WTC11 (cell line): Measurements from ENCODE around the gene AVPI1. TPM values are rescaled to one million over a fixed set of nuclear protein-coding genes. Genes with fewer than 3 reads are reported as not detected.

Source experiments
- ATAC-seq: fragments of 200-7000 bp; cut with Tn5 transposase; 2 replicates; pipeline ENCODE4 v1.10.0; 2021; ENCODE audit warnings: mild to moderate bottlenecking, moderate library complexity
- CTCF ChIA-PET: fragments of 300-600 bp; sonication (Branson Sonifier 250); formaldehyde crosslinking; loops from one replicate; lab custom pipeline; 2021; ENCODE audit warnings: antibody characterized with exemption; lab: Charles Lee
- POLR2A ChIA-PET: fragments of 350-600 bp; sonication (Branson Sonifier 250); formaldehyde crosslinking; loops from one replicate; lab custom pipeline; 2021; ENCODE audit warnings: antibody characterized with exemption; lab: Charles Lee
- DNase-seq: peaks from one replicate; pipeline ENCODE4 v3.0.0; 2021; ENCODE audit warnings: low spot score
- H3K27ac Mint-ChIP-seq: 2 replicates; pipeline ENCODE4 v1.8.0; 2021; ENCODE audit warnings: mixed read lengths
- H3K27me3 Mint-ChIP-seq: 2 replicates; pipeline ENCODE4 v1.8.0; 2021; ENCODE audit warnings: low read depth, mild to moderate bottlenecking, moderate library complexity, mixed read lengths
- H3K36me3 Mint-ChIP-seq: 2 replicates; pipeline ENCODE4 v1.8.0; 2021; ENCODE audit warnings: mixed read lengths
- H3K4me1 Mint-ChIP-seq: 2 replicates; pipeline ENCODE4 v1.8.0; 2022; ENCODE audit warnings: mixed read lengths
- H3K4me3 Mint-ChIP-seq: 2 replicates; pipeline ENCODE4 v1.8.0; 2021; ENCODE audit warnings: mild to moderate bottlenecking, moderate library complexity, mixed read lengths
- H3K9me3 Mint-ChIP-seq: 2 replicates; pipeline ENCODE4 v1.8.0; 2021; ENCODE audit warnings: mixed read lengths
- AFF4 ChIP-seq: sonication (generic); formaldehyde crosslinking; IDR thresholded peaks from 2 replicates; pipeline ENCODE4 v1.8.1; 2023; ENCODE audit warnings: mild to moderate bottlenecking, missing genetic modification reagents, borderline replicate concordance
- CBFB ChIP-seq: sonication (generic); formaldehyde crosslinking; IDR thresholded peaks from 2 replicates; pipeline ENCODE4 v1.8.1; 2022; ENCODE audit warnings: mild to moderate bottlenecking, low read depth, missing genetic modification reagents
- CDX4 ChIP-seq: fragments of 250-450 bp; sonication (Bioruptor Pico); IDR thresholded peaks from 2 replicates; pipeline ENCODE4 v1.9.0; 2021; ENCODE audit warnings: moderate library complexity, mild to moderate bottlenecking, inconsistent platforms, borderline replicate concordance
- CTCF ChIP-seq: fragments of 200-600 bp; IDR thresholded peaks from 2 replicates; pipeline ENCODE4 v1.8.0; 2022; ENCODE audit warnings: antibody characterized with exemption
- ERG ChIP-seq: fragments of 250-450 bp; sonication (Bioruptor Pico); IDR thresholded peaks from 2 replicates; pipeline ENCODE4 v1.8.0; 2021; ENCODE audit warnings: mild to moderate bottlenecking
- MLX ChIP-seq: sonication (generic); formaldehyde crosslinking; IDR thresholded peaks from 2 replicates; pipeline ENCODE4 v1.8.1; 2023; ENCODE audit warnings: mild to moderate bottlenecking, missing genetic modification reagents, moderate library complexity
- OVOL2 ChIP-seq: fragments of 250-450 bp; sonication (Bioruptor Pico); IDR thresholded peaks from 2 replicates; pipeline ENCODE4 v1.9.0; 2021; ENCODE audit warnings: mild to moderate bottlenecking, borderline replicate concordance
- PREB ChIP-seq: sonication (generic); formaldehyde crosslinking; IDR thresholded peaks from 2 replicates; pipeline ENCODE4 v1.8.1; 2022; ENCODE audit warnings: mild to moderate bottlenecking, missing genetic modification reagents, moderate library complexity, borderline replicate concordance
- RORB ChIP-seq: fragments of 250-450 bp; sonication (Bioruptor Pico); IDR thresholded peaks from 2 replicates; pipeline ENCODE4 v1.9.0; 2021; ENCODE audit warnings: mild to moderate bottlenecking
- ZNF121 ChIP-seq: sonication (generic); formaldehyde crosslinking; IDR thresholded peaks from 2 replicates; pipeline ENCODE4 v1.8.0; 2023; ENCODE audit warnings: missing genetic modification reagents
- ZNF219 ChIP-seq: sonication (generic); formaldehyde crosslinking; IDR thresholded peaks from 2 replicates; pipeline ENCODE4 v1.8.0; 2023; ENCODE audit warnings: missing genetic modification reagents, mild to moderate bottlenecking, borderline replicate concordance
- ZNF396 ChIP-seq: fragments of 250-450 bp; sonication (Bioruptor Pico); IDR thresholded peaks from 2 replicates; pipeline ENCODE4 v1.8.0; 2021; ENCODE audit warnings: mild to moderate bottlenecking, moderate library complexity, borderline replicate concordance
- ZNF416 ChIP-seq: fragments of 250-450 bp; sonication (Bioruptor Pico); IDR thresholded peaks from 2 replicates; pipeline ENCODE4 v1.9.0; 2021; ENCODE audit warnings: mild to moderate bottlenecking, inconsistent platforms
- ZNF423 ChIP-seq: fragments of 250-450 bp; sonication (Bioruptor Pico); IDR thresholded peaks from 2 replicates; pipeline ENCODE4 v2.1.2; 2022; ENCODE audit warnings: mild to moderate bottlenecking, moderate library complexity
- total RNA-seq: library from RNA; stranded (reverse); gene quantifications from 3 replicates; pipeline ENCODE4 v1.2.3, GENCODE V29; 2021
- TF ChIP-seq, protein P1 (sequence below): fragments of 250-450 bp; sonication (Bioruptor Pico); IDR thresholded peaks from 2 replicates; pipeline ENCODE4 v1.9.0; 2021; ENCODE audit warnings: mild to moderate bottlenecking, borderline replicate concordance
- TF ChIP-seq, protein P2 (sequence below): fragments of 250-450 bp; sonication (Bioruptor Pico); IDR thresholded peaks from 2 replicates; pipeline ENCODE4 v2.1.2; 2022; ENCODE audit warnings: mild to moderate bottlenecking, moderate library complexity
- TF ChIP-seq, protein P3 (sequence below): sonication (generic); formaldehyde crosslinking; IDR thresholded peaks from 2 replicates; pipeline ENCODE4 v1.8.1; 2022; ENCODE audit warnings: missing genetic modification reagents, borderline replicate concordance
- TF ChIP-seq, protein P4 (sequence below): sonication (generic); formaldehyde crosslinking; IDR thresholded peaks from 2 replicates; pipeline ENCODE4 v1.8.1; 2023; ENCODE audit warnings: mild to moderate bottlenecking, missing genetic modification reagents

Gene AVPI1
- total RNA-seq, 1 experiment from 2014 or later, result 9.8 TPM

- H3K36me3 Mint-ChIP-seq, result no peaks in the 10 kb centered on the region
- ChIA-PET CTCF (no interaction called here), POLR2A (no interaction called here)
- no peaks in the 10 kb centered on the region for H3K27me3 Mint-ChIP-seq
- no peak for DNase-seq
- ATAC-seq, result no peak
- peak overlapping the region; percentile 6; the same call in 1 of the 2 replicates for H3K27ac Mint-ChIP-seq
- H3K9me3 Mint-ChIP-seq, result no peaks in the 10 kb centered on the region
- no peak overlapping the region for H3K4me3 Mint-ChIP-seq
- peaks cover 6% of the 10 kb centered on the region; the same call in 1 of the 2 replicates for H3K4me1 Mint-ChIP-seq
- no peak for TF ChIP-seq ZNF416 (CRISPR knock-in tag)
- TF ChIP-seq CTCF, result no peak
- no peak for TF ChIP-seq PREB (CRISPR knock-in tag)
- no peak for TF ChIP-seq ERG
- TF ChIP-seq RORB (CRISPR knock-in tag), result no peak
- TF ChIP-seq, protein P1, sequence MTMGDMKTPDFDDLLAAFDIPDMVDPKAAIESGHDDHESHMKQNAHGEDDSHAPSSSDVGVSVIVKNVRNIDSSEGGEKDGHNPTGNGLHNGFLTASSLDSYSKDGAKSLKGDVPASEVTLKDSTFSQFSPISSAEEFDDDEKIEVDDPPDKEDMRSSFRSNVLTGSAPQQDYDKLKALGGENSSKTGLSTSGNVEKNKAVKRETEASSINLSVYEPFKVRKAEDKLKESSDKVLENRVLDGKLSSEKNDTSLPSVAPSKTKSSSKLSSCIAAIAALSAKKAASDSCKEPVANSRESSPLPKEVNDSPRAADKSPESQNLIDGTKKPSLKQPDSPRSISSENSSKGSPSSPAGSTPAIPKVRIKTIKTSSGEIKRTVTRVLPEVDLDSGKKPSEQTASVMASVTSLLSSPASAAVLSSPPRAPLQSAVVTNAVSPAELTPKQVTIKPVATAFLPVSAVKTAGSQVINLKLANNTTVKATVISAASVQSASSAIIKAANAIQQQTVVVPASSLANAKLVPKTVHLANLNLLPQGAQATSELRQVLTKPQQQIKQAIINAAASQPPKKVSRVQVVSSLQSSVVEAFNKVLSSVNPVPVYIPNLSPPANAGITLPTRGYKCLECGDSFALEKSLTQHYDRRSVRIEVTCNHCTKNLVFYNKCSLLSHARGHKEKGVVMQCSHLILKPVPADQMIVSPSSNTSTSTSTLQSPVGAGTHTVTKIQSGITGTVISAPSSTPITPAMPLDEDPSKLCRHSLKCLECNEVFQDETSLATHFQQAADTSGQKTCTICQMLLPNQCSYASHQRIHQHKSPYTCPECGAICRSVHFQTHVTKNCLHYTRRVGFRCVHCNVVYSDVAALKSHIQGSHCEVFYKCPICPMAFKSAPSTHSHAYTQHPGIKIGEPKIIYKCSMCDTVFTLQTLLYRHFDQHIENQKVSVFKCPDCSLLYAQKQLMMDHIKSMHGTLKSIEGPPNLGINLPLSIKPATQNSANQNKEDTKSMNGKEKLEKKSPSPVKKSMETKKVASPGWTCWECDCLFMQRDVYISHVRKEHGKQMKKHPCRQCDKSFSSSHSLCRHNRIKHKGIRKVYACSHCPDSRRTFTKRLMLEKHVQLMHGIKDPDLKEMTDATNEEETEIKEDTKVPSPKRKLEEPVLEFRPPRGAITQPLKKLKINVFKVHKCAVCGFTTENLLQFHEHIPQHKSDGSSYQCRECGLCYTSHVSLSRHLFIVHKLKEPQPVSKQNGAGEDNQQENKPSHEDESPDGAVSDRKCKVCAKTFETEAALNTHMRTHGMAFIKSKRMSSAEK (CRISPR knock-in tag), result no peak
- TF ChIP-seq ZNF396 (CRISPR knock-in tag), result no peak
- TF ChIP-seq, protein P2, sequence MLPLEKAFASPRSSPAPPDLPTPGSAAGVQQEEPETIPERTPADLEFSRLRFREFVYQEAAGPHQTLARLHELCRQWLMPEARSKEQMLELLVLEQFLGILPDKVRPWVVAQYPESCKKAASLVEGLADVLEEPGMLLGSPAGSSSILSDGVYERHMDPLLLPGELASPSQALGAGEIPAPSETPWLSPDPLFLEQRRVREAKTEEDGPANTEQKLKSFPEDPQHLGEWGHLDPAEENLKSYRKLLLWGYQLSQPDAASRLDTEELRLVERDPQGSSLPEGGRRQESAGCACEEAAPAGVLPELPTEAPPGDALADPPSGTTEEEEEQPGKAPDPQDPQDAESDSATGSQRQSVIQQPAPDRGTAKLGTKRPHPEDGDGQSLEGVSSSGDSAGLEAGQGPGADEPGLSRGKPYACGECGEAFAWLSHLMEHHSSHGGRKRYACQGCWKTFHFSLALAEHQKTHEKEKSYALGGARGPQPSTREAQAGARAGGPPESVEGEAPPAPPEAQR (CRISPR knock-in tag), result no peak
- TF ChIP-seq OVOL2 (CRISPR knock-in tag), result no peak
- no peak for TF ChIP-seq ZNF121 (CRISPR knock-in tag)
- no peak for TF ChIP-seq CBFB (CRISPR knock-in tag)
- no peak for TF ChIP-seq ZNF423
- no peak for TF ChIP-seq CDX4 (CRISPR knock-in tag)
- no peak for TF ChIP-seq MLX (CRISPR knock-in tag)
- TF ChIP-seq, protein P3, sequence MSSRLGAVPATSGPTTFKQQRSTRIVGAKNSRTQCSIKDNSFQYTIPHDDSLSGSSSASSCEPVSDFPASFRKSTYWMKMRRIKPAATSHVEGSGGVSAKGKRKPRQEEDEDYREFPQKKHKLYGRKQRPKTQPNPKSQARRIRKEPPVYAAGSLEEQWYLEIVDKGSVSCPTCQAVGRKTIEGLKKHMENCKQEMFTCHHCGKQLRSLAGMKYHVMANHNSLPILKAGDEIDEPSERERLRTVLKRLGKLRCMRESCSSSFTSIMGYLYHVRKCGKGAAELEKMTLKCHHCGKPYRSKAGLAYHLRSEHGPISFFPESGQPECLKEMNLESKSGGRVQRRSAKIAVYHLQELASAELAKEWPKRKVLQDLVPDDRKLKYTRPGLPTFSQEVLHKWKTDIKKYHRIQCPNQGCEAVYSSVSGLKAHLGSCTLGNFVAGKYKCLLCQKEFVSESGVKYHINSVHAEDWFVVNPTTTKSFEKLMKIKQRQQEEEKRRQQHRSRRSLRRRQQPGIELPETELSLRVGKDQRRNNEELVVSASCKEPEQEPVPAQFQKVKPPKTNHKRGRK (CRISPR knock-in tag), result no peak
- TF ChIP-seq AFF4 (CRISPR knock-in tag), result no peak
- TF ChIP-seq ZNF219 (CRISPR knock-in tag), result no peak
- TF ChIP-seq, protein P4, sequence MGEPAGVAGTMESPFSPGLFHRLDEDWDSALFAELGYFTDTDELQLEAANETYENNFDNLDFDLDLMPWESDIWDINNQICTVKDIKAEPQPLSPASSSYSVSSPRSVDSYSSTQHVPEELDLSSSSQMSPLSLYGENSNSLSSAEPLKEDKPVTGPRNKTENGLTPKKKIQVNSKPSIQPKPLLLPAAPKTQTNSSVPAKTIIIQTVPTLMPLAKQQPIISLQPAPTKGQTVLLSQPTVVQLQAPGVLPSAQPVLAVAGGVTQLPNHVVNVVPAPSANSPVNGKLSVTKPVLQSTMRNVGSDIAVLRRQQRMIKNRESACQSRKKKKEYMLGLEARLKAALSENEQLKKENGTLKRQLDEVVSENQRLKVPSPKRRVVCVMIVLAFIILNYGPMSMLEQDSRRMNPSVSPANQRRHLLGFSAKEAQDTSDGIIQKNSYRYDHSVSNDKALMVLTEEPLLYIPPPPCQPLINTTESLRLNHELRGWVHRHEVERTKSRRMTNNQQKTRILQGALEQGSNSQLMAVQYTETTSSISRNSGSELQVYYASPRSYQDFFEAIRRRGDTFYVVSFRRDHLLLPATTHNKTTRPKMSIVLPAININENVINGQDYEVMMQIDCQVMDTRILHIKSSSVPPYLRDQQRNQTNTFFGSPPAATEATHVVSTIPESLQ, result no peak
These were observed 58.8 kb downstream of the AVPI1 start for GRCh38 chr10:97628228-97628627.
